ENCODE measurements around the gene UGT1A9. TPM values are rescaled to one million over a fixed set of nuclear protein-coding genes. Genes with fewer than 3 reads are reported as not detected.

The UGT1A9 gene
- total RNA-seq, 2 donors from 2014 or later, result not detected

GRCh38 chr2:233793465-233794127 is 121.9 kb downstream of the UGT1A9 start:
- TF ChIP-seq CTCF (IDR thresholded peaks at IDR 0.05) (no peak), POLR2A (IDR thresholded peaks at IDR 0.05) (no peak)
- intact Hi-C loops (cut with DNase I), result no loop called here
- Histone ChIP-seq H3K27me3 (no peaks in the 10 kb centered on the region), H3K9me3 (no peaks in the 10 kb centered on the region), H3K27ac (no peak overlapping the region), H3K36me3 (replicated peaks in 1 of 2; ENCODE audit: insufficient read depth in 1 of 2, low read depth in 2 of 2) (no peaks in the 10 kb centered on the region), H3K4me1 (no peaks in the 10 kb centered on the region), H3K4me3 (no peak overlapping the region)
- no peak for DNase-seq
- WGBS, 2 donors, result 60 to 61% methylated on average over 10 to 18 of the region's 18 CpGs
- no peak for ATAC-seq

GRCh38 chr2:233794128-233794658 is 122.5 kb downstream of the UGT1A9 start:
- H3K4me3 ChIP-seq, result no peak overlapping the region
- no peak for TF ChIP-seq POLR2A (IDR thresholded peaks at IDR 0.05)
- TF ChIP-seq CTCF (IDR thresholded peaks at IDR 0.05), result no peak
- WGBS, 2 donors, result 24 to 65% methylated on average over 9 to 17 of the region's 17 CpGs
- no peak overlapping the region for H3K27ac ChIP-seq
- no peaks in the 10 kb centered on the region for H3K27me3 ChIP-seq
- DNase-seq (no peak), ATAC-seq (no peak)
- H3K9me3 ChIP-seq, result no peaks in the 10 kb centered on the region
- no peaks in the 10 kb centered on the region for H3K4me1 ChIP-seq
- intact Hi-C loops (cut with DNase I), result no loop called here
- no peaks in the 10 kb centered on the region for H3K36me3 ChIP-seq (replicated peaks in 1 of 2; ENCODE audit: insufficient read depth in 1 of 2, low read depth in 2 of 2)

- DNase-seq, result no peak
- H3K27ac ChIP-seq, result no peak overlapping the region
- intact Hi-C loops (cut with DNase I), result no loop called here
- WGBS, 2 donors, result 88 to 100% methylated on average over 1 to 13 of the region's 13 CpGs
- H3K4me1 ChIP-seq, result no peaks in the 10 kb centered on the region
- ATAC-seq, result no peak
- TF ChIP-seq POLR2A (IDR thresholded peaks at IDR 0.05) (no peak), CTCF (IDR thresholded peaks at IDR 0.05) (no peak)
- no peaks in the 10 kb centered on the region for H3K27me3 ChIP-seq
- H3K4me3 ChIP-seq, result no peak overlapping the region
- H3K9me3 ChIP-seq, result no peaks in the 10 kb centered on the region
- no peaks in the 10 kb centered on the region for H3K36me3 ChIP-seq (replicated peaks in 1 of 2; ENCODE audit: insufficient read depth in 1 of 2, low read depth in 2 of 2)
Observed at GRCh38 chr2:233795735-233796171, 124.1 kb downstream of the UGT1A9 start.

- DNase-seq (no peak), ATAC-seq (no peak)
- H3K9me3 ChIP-seq, result no peaks in the 10 kb centered on the region
- TF ChIP-seq POLR2A (IDR thresholded peaks at IDR 0.05) (no peak), CTCF (IDR thresholded peaks at IDR 0.05) (no peak)
- no peak overlapping the region for H3K27ac ChIP-seq
- intact Hi-C loops (cut with DNase I), result no loop called here
- H3K36me3 ChIP-seq (replicated peaks in 1 of 2; ENCODE audit: insufficient read depth in 1 of 2, low read depth in 2 of 2), result no peaks in the 10 kb centered on the region
- H3K4me1 ChIP-seq, result no peaks in the 10 kb centered on the region
- no peaks in the 10 kb centered on the region for H3K27me3 ChIP-seq
- 81 to 88% methylated on average over 6 to 9 of the region's 9 CpGs for WGBS, 2 donors
- no peak overlapping the region for H3K4me3 ChIP-seq
Observed at GRCh38 chr2:233796254-233796653, 124.6 kb downstream of the UGT1A9 start.
